ENCODE measurements around the gene VPS25.

GRCh38 chr17:42779304-42779935 is 6.2 kb downstream of the VPS25 start:
- no peak for TF ChIP-seq HDGF (IDR thresholded peaks at IDR 0.05; ENCODE audit: borderline replicate concordance)
- TF ChIP-seq SUZ12 (IDR thresholded peaks at IDR 0.05), result no peak
- no peak for TF ChIP-seq FOXA1 (IDR thresholded peaks at IDR 0.05)
- no peak for TF ChIP-seq BHLHE40 (IDR thresholded peaks at IDR 0.05; ENCODE audit: borderline replicate concordance)
